RWPE2 (cell line): ENCODE results near the gene EYA3.

Experiments
- ATAC-seq: fragments of 200-7000 bp; cut with Tn5 transposase; 3 replicates; pipeline ENCODE4 v1.9.1; 2021; ENCODE audit warnings: low read depth
- DNase-seq: peaks from one replicate; pipeline ENCODE4 v3.0.0-alpha.2; 2020; ENCODE audit warnings: low spot score
- H3K27ac ChIP-seq: fragments of 450-650 bp; 2 replicates; pipeline ENCODE4 v1.5.1; 2017; ENCODE audit warnings: mild to moderate bottlenecking; ENCODE audit not compliant: poor library complexity, severe bottlenecking
- H3K27me3 ChIP-seq: fragments of 250-450 bp; sonication (Bioruptor Pico); 2 replicates; pipeline ENCODE4 v1.5.1; 2021; ENCODE audit warnings: mild to moderate bottlenecking, moderate library complexity; ENCODE audit not compliant: insufficient read depth, poor library complexity, severe bottlenecking
- H3K36me3 ChIP-seq: fragments of 250-450 bp; sonication (Bioruptor Pico); 2 replicates; pipeline ENCODE4 v1.5.1; 2020; ENCODE audit warnings: low read depth, mild to moderate bottlenecking, moderate library complexity
- H3K4me1 ChIP-seq: fragments of 250-450 bp; sonication (Bioruptor Pico); 2 replicates; pipeline ENCODE4 v1.5.1; 2021; ENCODE audit warnings: mild to moderate bottlenecking, moderate library complexity; ENCODE audit not compliant: insufficient read depth, poor library complexity, severe bottlenecking
- H3K4me3 ChIP-seq: fragments of 250-450 bp; sonication (Bioruptor Pico); 2 replicates; pipeline ENCODE4 v1.5.1; 2021; ENCODE audit warnings: mild to moderate bottlenecking, moderate library complexity; ENCODE audit not compliant: severe bottlenecking
- H3K9me3 ChIP-seq: fragments of 250-450 bp; sonication (Bioruptor Pico); 2 replicates; pipeline ENCODE4 v1.5.1; 2021; ENCODE audit warnings: mild to moderate bottlenecking, moderate library complexity; ENCODE audit not compliant: severe bottlenecking
- CTCF ChIP-seq: fragments of 450-650 bp; IDR thresholded peaks from one replicate; pipeline ENCODE4 v1.5.1; 2017; ENCODE audit warnings: mild to moderate bottlenecking, moderate library complexity; ENCODE audit not compliant: poor library complexity, severe bottlenecking

The EYA3 gene

GRCh38 chr1:28112388-28113241, 24.2 kb upstream of the EYA3 start:
- DNase-seq: no peak
- Histone ChIP-seq H3K9me3 (no peaks in the 10 kb centered on the region), H3K27ac (no peak overlapping the region), H3K27me3 (no peaks in the 10 kb centered on the region), H3K4me1 (peaks cover 5% of the 10 kb centered on the region), H3K36me3 (no peaks in the 10 kb centered on the region), H3K4me3 (no peak overlapping the region)
- 0 out of 3 replicates have a peak, but pooled peaks have one; percentile 19 for ATAC-seq
- TF ChIP-seq CTCF: no peak

- Histone ChIP-seq H3K4me3 (no peak overlapping the region), H3K9me3 (no peaks in the 10 kb centered on the region), H3K27me3 (no peaks in the 10 kb centered on the region), H3K4me1 (peaks cover 5% of the 10 kb centered on the region), H3K27ac (no peak overlapping the region), H3K36me3 (no peaks in the 10 kb centered on the region)
- TF ChIP-seq CTCF: no peak
- DNase-seq (no peak), ATAC-seq (0 out of 3 replicates have a peak, but pooled peaks have one; percentile 14)
Observed at GRCh38 chr1:28111157-28111556, 22.7 kb upstream of the EYA3 start.

GRCh38 chr1:28110555-28110954, 22.1 kb upstream of the EYA3 start:
- no peaks in the 10 kb centered on the region for H3K9me3 ChIP-seq
- no peak for DNase-seq
- H3K27me3 ChIP-seq: no peaks in the 10 kb centered on the region
- H3K27ac ChIP-seq: no peak overlapping the region
- H3K4me3 ChIP-seq: no peak overlapping the region
- H3K4me1 ChIP-seq: peaks cover 5% of the 10 kb centered on the region
- peak; percentile 45; the same call in 1 of the 3 replicates for ATAC-seq
- H3K36me3 ChIP-seq: no peaks in the 10 kb centered on the region
- no peak for TF ChIP-seq CTCF

GRCh38 chr1:28109639-28110038, 21.2 kb upstream of the EYA3 start:
- DNase-seq: no peak
- ATAC-seq: no peak
- Histone ChIP-seq H3K4me3 (no peak overlapping the region), H3K4me1 (peaks cover 5% of the 10 kb centered on the region), H3K27ac (no peak overlapping the region), H3K27me3 (no peaks in the 10 kb centered on the region), H3K9me3 (no peaks in the 10 kb centered on the region), H3K36me3 (no peaks in the 10 kb centered on the region)
- TF ChIP-seq CTCF: no peak

- Histone ChIP-seq H3K4me3 (no peak overlapping the region), H3K9me3 (no peaks in the 10 kb centered on the region), H3K4me1 (peaks cover 5% of the 10 kb centered on the region), H3K36me3 (no peaks in the 10 kb centered on the region), H3K27ac (no peak overlapping the region), H3K27me3 (no peaks in the 10 kb centered on the region)
- ATAC-seq (no peak), DNase-seq (no peak)
- no peak for TF ChIP-seq CTCF
Observed at GRCh38 chr1:28108001-28108400, 19.6 kb upstream of the EYA3 start.
